ENCODE data around the gene NACC1. TPM values are rescaled to one million over a fixed set of nuclear protein-coding genes. Genes with fewer than 3 reads are reported as not detected.
A peak's percentile ranks its signal among the peaks of the same experiment; 100 is the strongest.

The NACC1 gene
- total RNA-seq, 2 experiments from 2014 or later, result 13.0 to 13.5 TPM

- ChIA-PET POLR2A (interaction anchor here (1.5 to 3.6 kb wide), 3 partner anchors 8 to 910 kb away, joined by 3 to 16 read pairs (median 9); partner anchors contain the start of gene RFX1), CTCF (interaction anchor here (0.7 to 4.4 kb wide), 7 partner anchors 9 to 177 kb away, joined by 3 to 83 read pairs (median 10); partner anchors contain the start of genes IER2 and STX10)
- peak overlapping the region; percentile 78 for H3K4me3 Mint-ChIP-seq
- ATAC-seq (ENCODE audit: poor library complexity), result no peak
- Histone ChIP-seq H3K27me3 (ENCODE audit: control insufficient read depth in 1 of 2, insufficient read depth in 2 of 2, low read length in 2 of 2) (peaks cover 23% of the 10 kb centered on the region in 2 experiments), H3K27ac (ENCODE audit: low read depth in 1 of 2, low read length in 2 of 2) (peak overlapping the region in 1 of 2 donors; percentile 29), H3K36me3 (ENCODE audit: insufficient read depth, low read length) (peaks cover 7% of the 10 kb centered on the region), H3K4me3 (ENCODE audit: low read length) (peak overlapping the region; percentile 26), H3K9me3 (ENCODE audit: control insufficient read depth in 1 of 2, insufficient read depth in 1 of 2, low read length in 2 of 2) (no peaks in the 10 kb centered on the region), H3K4me1 (ENCODE audit: insufficient read depth, low read length) (peaks cover 74% of the 10 kb centered on the region)
- intact Hi-C loops (cut with DNase I, micrococcal nuclease), result loop anchor here in 1 of 2 experiments (5.0 kb wide), 1 partner anchor 56 kb away; the partner anchor contains the start of genes IER2 and STX10
- no peaks in the 10 kb centered on the region for H3K9me3 Mint-ChIP-seq
- peaks cover 30% of the 10 kb centered on the region for H3K27me3 Mint-ChIP-seq
- TF ChIP-seq CTCF (IDR thresholded peaks at IDR 0.05), result no peak
- peak in 2 of 14 experiments; percentile 18 to 47 for DNase-seq
- H3K36me3 Mint-ChIP-seq (ENCODE audit: low read depth), result no peaks in the 10 kb centered on the region
- H3K27ac Mint-ChIP-seq, result peak overlapping the region; percentile 66
- peaks cover 48% of the 10 kb centered on the region for H3K4me1 Mint-ChIP-seq (ENCODE audit: low read depth)
These were observed 21.8 kb upstream of the NACC1 start for GRCh38 chr19:13095934-13096927.

DNA sequence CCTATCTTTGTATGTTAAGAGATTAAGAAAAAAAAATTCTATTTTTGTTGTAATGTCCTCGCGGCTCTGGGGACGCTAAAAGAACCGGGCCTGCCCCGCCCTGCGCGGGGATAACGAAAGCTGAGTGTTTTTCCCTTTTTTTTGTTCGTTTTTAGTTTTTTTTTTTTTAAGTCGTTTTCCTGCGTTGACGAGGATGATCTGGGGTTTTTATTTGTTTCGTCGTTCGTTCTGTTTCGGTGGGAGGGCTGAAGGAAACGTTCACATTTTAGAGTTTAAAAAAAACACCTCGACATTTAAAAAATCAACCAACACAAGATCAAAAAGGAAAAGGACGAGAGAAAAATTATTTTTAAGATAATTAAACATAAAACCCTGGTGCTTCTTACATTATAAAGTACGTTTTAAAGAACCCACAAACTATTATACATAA lies 21.0 kb upstream of the NACC1 start:
- H3K9me3 Mint-ChIP-seq, result no peaks in the 10 kb centered on the region
- Histone ChIP-seq H3K36me3 (ENCODE audit: insufficient read depth, low read length) (peaks cover 7% of the 10 kb centered on the region), H3K4me3 (ENCODE audit: low read length) (no peak overlapping the region), H3K4me1 (ENCODE audit: insufficient read depth, low read length) (peaks cover 82% of the 10 kb centered on the region), H3K9me3 (ENCODE audit: control insufficient read depth in 1 of 2, insufficient read depth in 1 of 2, low read length in 2 of 2) (no peaks in the 10 kb centered on the region), H3K27ac (ENCODE audit: low read depth in 1 of 2, low read length in 2 of 2) (no peak overlapping the region), H3K27me3 (ENCODE audit: control insufficient read depth in 1 of 2, insufficient read depth in 2 of 2, low read length in 2 of 2) (peaks cover 23% of the 10 kb centered on the region in 2 experiments)
- TF ChIP-seq CTCF (IDR thresholded peaks at IDR 0.05), result no peak
- ChIA-PET POLR2A (interaction anchor here (2.4 kb wide), 1 partner anchor 56 kb away, joined by 9 read pairs; no protein-coding TSS in a partner anchor), CTCF (interaction anchor here (1.8 to 4.4 kb wide), 2 partner anchors 119 to 132 kb away, joined by 10 to 83 read pairs; no protein-coding TSS in a partner anchor)
- H3K27ac Mint-ChIP-seq, result peak overlapping the region; percentile 66
- intact Hi-C loops (cut with DNase I, micrococcal nuclease), result loop anchor here in 1 of 2 experiments (5.0 kb wide), 1 partner anchor 55 kb away; the partner anchor contains the start of genes IER2 and STX10
- H3K27me3 Mint-ChIP-seq, result peaks cover 30% of the 10 kb centered on the region
- peaks cover 56% of the 10 kb centered on the region for H3K4me1 Mint-ChIP-seq (ENCODE audit: low read depth)
- H3K4me3 Mint-ChIP-seq, result peak overlapping the region; percentile 78
- DNase-seq (peak in 4 of 14 experiments; percentile 30 to 63 (median 46)), ATAC-seq (ENCODE audit: poor library complexity) (no peak)
- no peaks in the 10 kb centered on the region for H3K36me3 Mint-ChIP-seq (ENCODE audit: low read depth)
